ENCODE results near the gene RAB11FIP3. TPM values are rescaled to one million over a fixed set of nuclear protein-coding genes. Genes with fewer than 3 reads are reported as not detected.

Gene RAB11FIP3
- total RNA-seq, 1 experiment from 2014 or later, result 37.5 TPM

DNA sequence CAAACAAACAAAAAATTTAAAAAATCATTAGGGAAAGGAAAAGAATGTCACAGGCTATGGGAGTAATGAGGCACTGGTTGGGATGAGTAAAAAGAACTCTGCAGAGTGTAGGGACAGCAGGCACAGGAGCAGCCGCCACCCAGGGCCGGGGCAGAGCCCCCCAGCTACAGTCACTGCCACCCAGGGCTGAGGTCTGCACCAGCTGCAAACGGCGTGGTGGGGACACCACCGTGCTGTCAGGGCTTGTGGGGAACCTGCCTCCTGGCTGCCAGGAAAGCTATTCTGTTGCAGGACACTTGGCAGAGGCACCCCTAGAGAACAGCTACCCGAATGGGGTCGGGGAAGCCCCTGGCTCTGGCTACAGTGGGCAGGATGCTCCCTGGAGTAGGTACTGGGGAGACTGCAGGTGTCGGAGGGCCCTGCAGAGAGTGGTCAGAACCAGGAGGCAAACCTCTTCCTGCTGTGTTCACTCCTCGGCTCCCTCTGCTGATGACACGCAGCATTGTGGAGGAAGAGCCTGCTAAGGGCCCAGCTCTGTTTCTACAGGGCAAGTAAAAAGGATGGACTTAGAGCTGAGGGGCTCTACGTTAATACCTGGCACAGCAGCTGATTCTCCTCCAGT, 69.8 kb downstream of the RAB11FIP3 start:
- intact Hi-C loops (cut with micrococcal nuclease), result loop anchor here (1.0 to 10.0 kb wide), 3 partner anchors 17 to 108 kb away; partner anchors contain the start of gene RAB11FIP3
- ChIA-PET POLR2A (interaction anchor here (1.0 to 1.1 kb wide), 2 partner anchors 92 to 109 kb away, joined by 3 to 5 read pairs; no protein-coding TSS in a partner anchor), CTCF (interaction anchor here (0.5 to 1.5 kb wide), 8 partner anchors 19 to 358 kb away, joined by 3 to 5 read pairs (median 3); no protein-coding TSS in a partner anchor)
- BruUV-seq (replicated peaks), result no TSS peak
- TF ChIP-seq, protein P1, sequence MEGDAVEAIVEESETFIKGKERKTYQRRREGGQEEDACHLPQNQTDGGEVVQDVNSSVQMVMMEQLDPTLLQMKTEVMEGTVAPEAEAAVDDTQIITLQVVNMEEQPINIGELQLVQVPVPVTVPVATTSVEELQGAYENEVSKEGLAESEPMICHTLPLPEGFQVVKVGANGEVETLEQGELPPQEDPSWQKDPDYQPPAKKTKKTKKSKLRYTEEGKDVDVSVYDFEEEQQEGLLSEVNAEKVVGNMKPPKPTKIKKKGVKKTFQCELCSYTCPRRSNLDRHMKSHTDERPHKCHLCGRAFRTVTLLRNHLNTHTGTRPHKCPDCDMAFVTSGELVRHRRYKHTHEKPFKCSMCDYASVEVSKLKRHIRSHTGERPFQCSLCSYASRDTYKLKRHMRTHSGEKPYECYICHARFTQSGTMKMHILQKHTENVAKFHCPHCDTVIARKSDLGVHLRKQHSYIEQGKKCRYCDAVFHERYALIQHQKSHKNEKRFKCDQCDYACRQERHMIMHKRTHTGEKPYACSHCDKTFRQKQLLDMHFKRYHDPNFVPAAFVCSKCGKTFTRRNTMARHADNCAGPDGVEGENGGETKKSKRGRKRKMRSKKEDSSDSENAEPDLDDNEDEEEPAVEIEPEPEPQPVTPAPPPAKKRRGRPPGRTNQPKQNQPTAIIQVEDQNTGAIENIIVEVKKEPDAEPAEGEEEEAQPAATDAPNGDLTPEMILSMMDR (IDR thresholded peaks at IDR 0.05; ENCODE audit: unreplicated experiment), result peak; percentile 39
- peaks cover 46% of the 10 kb centered on the region for H3K36me3 Mint-ChIP-seq (ENCODE audit: insufficient read depth, unreplicated experiment)
- H3K4me1 Mint-ChIP-seq (ENCODE audit: insufficient read depth, unreplicated experiment), result no peaks in the 10 kb centered on the region
- peak; percentile 51 for DNase-seq (ENCODE audit: unreplicated experiment)
- no peaks in the 10 kb centered on the region for H3K27me3 Mint-ChIP-seq (ENCODE audit: insufficient read depth, unreplicated experiment)
- no peak overlapping the region for H3K4me3 Mint-ChIP-seq (ENCODE audit: unreplicated experiment)
- H3K27ac Mint-ChIP-seq (ENCODE audit: low read depth, unreplicated experiment), result no peak overlapping the region
- H3K9me3 Mint-ChIP-seq (ENCODE audit: unreplicated experiment), result no peaks in the 10 kb centered on the region

DNA sequence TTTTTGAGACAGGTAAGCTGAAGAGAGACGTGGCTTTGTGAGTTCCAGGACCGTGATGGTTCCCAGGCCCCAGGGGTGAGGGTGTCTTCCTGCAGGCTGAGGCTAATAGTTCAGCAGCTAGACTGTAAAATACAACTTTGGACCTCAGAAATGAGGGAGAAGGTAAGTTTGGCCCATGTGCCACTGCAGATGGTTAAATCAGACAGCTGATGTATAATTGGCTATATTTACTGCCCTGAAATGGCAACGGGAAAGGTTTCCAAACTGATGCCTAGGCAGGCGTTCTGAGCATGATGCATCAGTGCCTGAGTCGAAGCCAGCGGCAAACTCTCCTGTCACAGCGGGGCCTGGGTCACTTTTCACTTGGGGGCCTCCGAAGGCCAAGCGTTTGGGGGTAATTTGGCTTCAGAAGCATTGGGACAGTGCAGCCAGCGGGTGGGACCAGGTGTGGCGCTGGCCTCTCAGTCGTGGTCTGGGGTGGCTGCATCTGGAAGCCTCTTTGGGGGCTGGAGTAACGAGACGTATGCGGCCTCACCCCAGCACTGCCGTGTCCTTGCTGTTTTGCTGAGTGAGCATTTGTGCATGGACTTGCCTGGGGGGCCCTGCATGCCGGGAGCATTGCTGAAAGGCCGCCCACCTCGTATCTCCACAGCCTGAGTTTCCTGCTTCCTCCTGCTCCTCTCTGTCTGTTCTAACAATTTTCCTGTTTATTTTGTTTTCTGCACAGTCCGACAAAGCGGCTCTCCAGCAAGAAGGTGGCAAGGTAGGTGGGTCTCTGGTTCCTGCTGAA, 70.8 kb downstream of the RAB11FIP3 start:
- POLR2A ChIA-PET, result interaction anchor here (1.0 to 1.1 kb wide), 2 partner anchors 93 to 110 kb away, joined by 3 to 5 read pairs; no protein-coding TSS in a partner anchor
- no peaks in the 10 kb centered on the region for H3K27me3 Mint-ChIP-seq (ENCODE audit: insufficient read depth, unreplicated experiment)
- H3K4me1 Mint-ChIP-seq (ENCODE audit: insufficient read depth, unreplicated experiment), result no peaks in the 10 kb centered on the region
- no peak overlapping the region for H3K4me3 Mint-ChIP-seq (ENCODE audit: unreplicated experiment)
- CTCF ChIA-PET, result interaction anchor here (0.5 to 1.5 kb wide), 5 partner anchors 18 to 359 kb away, joined by 3 to 5 read pairs (median 3); no protein-coding TSS in a partner anchor
- no TSS peak for BruUV-seq (replicated peaks)
- DNase-seq (ENCODE audit: unreplicated experiment), result no peak
- H3K36me3 Mint-ChIP-seq (ENCODE audit: insufficient read depth, unreplicated experiment), result peaks cover 43% of the 10 kb centered on the region
- intact Hi-C loops (cut with micrococcal nuclease), result loop anchor here (10.0 kb wide), 1 partner anchor 71 kb away; the partner anchor contains the start of gene RAB11FIP3
- no peak overlapping the region for H3K27ac Mint-ChIP-seq (ENCODE audit: low read depth, unreplicated experiment)
- H3K9me3 Mint-ChIP-seq (ENCODE audit: unreplicated experiment), result no peaks in the 10 kb centered on the region
- TF ChIP-seq, protein P1 (IDR thresholded peaks at IDR 0.05; ENCODE audit: unreplicated experiment), result no peak

DNA sequence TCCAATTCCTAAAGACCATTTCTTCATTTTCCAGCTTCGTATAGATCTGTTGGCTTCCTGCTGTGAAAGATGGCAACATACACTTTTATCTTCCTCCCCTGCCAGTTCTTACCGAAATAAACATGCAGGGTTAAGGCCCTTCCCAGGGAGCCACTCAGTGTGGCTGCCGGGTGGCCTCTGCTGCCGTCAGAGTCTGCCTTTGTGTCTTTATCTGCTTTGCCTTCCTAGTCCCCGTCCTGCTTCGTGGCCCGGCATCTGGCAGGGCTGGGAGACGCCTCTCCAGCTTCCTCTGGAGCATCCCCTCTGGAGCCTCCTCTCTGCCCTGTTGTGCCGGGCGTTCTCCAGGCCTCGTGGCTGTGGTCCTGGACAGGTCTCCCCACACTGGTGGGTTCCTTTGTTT, 71.8 kb downstream of the RAB11FIP3 start:
- no peaks in the 10 kb centered on the region for H3K9me3 Mint-ChIP-seq (ENCODE audit: unreplicated experiment)
- CTCF ChIA-PET, result interaction anchor here (0.7 kb wide), 1 partner anchor 145 kb away, joined by 3 read pairs; no protein-coding TSS in a partner anchor
- no peak overlapping the region for H3K4me3 Mint-ChIP-seq (ENCODE audit: unreplicated experiment)
- no peak overlapping the region for H3K27ac Mint-ChIP-seq (ENCODE audit: low read depth, unreplicated experiment)
- H3K27me3 Mint-ChIP-seq (ENCODE audit: insufficient read depth, unreplicated experiment), result no peaks in the 10 kb centered on the region
- TF ChIP-seq, protein P1 (IDR thresholded peaks at IDR 0.05; ENCODE audit: unreplicated experiment), result no peak
- POLR2A ChIA-PET, result no interaction called here
- intact Hi-C loops (cut with micrococcal nuclease), result loop anchor here (10.0 kb wide), 1 partner anchor 72 kb away; the partner anchor contains the start of gene RAB11FIP3
- BruUV-seq (replicated peaks), result no TSS peak
- peaks cover 41% of the 10 kb centered on the region for H3K36me3 Mint-ChIP-seq (ENCODE audit: insufficient read depth, unreplicated experiment)
- H3K4me1 Mint-ChIP-seq (ENCODE audit: insufficient read depth, unreplicated experiment), result no peaks in the 10 kb centered on the region
- no peak for DNase-seq (ENCODE audit: unreplicated experiment)

DNA sequence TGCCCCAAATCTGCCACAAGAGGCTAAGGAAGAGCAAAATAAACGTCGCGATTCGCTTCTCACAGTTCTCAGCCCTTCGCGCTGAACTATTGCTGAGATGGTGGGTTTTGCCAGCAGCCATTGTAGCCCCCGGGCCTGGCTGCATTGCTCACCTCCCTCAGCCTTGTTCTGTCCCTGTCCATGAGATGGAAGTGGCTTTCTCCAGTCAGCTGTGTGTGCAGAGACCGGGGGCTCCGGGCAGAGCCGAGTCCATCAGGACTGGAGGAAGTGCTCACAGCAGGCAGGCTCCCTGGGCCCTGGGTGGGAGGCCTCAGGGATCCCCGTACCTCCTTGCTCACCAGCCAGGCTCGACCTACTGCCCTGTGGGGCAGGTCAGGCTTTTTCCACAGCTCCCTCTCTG, 74.5 kb downstream of the RAB11FIP3 start:
- Mint-ChIP-seq H3K4me1 (ENCODE audit: insufficient read depth, unreplicated experiment) (no peaks in the 10 kb centered on the region), H3K9me3 (ENCODE audit: unreplicated experiment) (no peaks in the 10 kb centered on the region), H3K4me3 (ENCODE audit: unreplicated experiment) (no peak overlapping the region), H3K27me3 (ENCODE audit: insufficient read depth, unreplicated experiment) (no peaks in the 10 kb centered on the region), H3K27ac (ENCODE audit: low read depth, unreplicated experiment) (no peak overlapping the region), H3K36me3 (ENCODE audit: insufficient read depth, unreplicated experiment) (peaks cover 39% of the 10 kb centered on the region)
- CTCF ChIA-PET, result no interaction called here
- POLR2A ChIA-PET, result no interaction called here
- no peak for DNase-seq (ENCODE audit: unreplicated experiment)
- intact Hi-C loops (cut with micrococcal nuclease), result loop anchor here (10.0 kb wide), 1 partner anchor 75 kb away; the partner anchor contains the start of gene RAB11FIP3
- no TSS peak for BruUV-seq (replicated peaks)
- TF ChIP-seq, protein P1 (IDR thresholded peaks at IDR 0.05; ENCODE audit: unreplicated experiment), result no peak

All from MCF 10A (cell line).